Measurements from ENCODE around the gene KIF19. TPM values are rescaled to one million over a fixed set of nuclear protein-coding genes. Genes with fewer than 3 reads are reported as not detected.

KIF19 gene
- total RNA-seq, 1 experiment from 2014 or later = not detected

DNA sequence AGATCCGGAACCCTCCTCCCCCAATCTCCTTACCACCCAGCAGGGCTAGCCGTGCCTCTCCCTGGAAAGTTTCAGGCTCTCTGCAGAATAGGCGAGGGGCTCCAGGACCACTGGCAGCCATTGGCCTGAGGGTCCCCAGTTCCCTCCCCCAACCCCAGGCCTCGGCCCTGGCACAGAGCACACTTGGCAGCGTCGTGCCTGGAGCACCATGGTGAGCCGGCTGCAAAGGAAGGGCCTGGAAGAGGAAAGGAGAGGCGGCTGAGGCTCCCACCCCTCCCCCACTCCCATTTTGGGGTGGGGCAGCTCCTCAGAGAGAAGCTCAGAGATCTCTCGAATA is 36.0 kb downstream of the KIF19 start:
- POLR2A ChIA-PET = no interaction called here
- no peak for DNase-seq (ENCODE audit: low read depth, low spot score)
- intact Hi-C loops (cut with micrococcal nuclease; ENCODE audit: unreplicated experiment) (no loop called here), in situ Hi-C loops (cut with HindIII; ENCODE audit: low pct_unique_long_range_greater_than_20kb, low sequenced_read_pairs) (no loop called here)
- BruUV-seq (replicated peaks) = no TSS peak
- TF ChIP-seq, protein P1, sequence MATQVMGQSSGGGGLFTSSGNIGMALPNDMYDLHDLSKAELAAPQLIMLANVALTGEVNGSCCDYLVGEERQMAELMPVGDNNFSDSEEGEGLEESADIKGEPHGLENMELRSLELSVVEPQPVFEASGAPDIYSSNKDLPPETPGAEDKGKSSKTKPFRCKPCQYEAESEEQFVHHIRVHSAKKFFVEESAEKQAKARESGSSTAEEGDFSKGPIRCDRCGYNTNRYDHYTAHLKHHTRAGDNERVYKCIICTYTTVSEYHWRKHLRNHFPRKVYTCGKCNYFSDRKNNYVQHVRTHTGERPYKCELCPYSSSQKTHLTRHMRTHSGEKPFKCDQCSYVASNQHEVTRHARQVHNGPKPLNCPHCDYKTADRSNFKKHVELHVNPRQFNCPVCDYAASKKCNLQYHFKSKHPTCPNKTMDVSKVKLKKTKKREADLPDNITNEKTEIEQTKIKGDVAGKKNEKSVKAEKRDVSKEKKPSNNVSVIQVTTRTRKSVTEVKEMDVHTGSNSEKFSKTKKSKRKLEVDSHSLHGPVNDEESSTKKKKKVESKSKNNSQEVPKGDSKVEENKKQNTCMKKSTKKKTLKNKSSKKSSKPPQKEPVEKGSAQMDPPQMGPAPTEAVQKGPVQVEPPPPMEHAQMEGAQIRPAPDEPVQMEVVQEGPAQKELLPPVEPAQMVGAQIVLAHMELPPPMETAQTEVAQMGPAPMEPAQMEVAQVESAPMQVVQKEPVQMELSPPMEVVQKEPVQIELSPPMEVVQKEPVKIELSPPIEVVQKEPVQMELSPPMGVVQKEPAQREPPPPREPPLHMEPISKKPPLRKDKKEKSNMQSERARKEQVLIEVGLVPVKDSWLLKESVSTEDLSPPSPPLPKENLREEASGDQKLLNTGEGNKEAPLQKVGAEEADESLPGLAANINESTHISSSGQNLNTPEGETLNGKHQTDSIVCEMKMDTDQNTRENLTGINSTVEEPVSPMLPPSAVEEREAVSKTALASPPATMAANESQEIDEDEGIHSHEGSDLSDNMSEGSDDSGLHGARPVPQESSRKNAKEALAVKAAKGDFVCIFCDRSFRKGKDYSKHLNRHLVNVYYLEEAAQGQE (IDR thresholded peaks at IDR 0.05; ENCODE audit: insufficient read depth in 1 of 2, low read depth in 2 of 2, low read length in 1 of 2) = no peak
- TF ChIP-seq SIN3A (IDR thresholded peaks at IDR 0.05; ENCODE audit: borderline replicate concordance, insufficient read depth, low read depth, low read length) = no peak
- no peak for TF ChIP-seq TCF7L2 (IDR thresholded peaks at IDR 0.05; ENCODE audit: low read depth, low read length)
- no peak for TF ChIP-seq CTCF (IDR thresholded peaks at IDR 0.05)
- no peak for TF ChIP-seq POLR2AphosphoS5 (IDR thresholded peaks at IDR 0.05; ENCODE audit: low read depth, low read length)
- no peak for ATAC-seq
- CTCF ChIA-PET = interaction anchor here (0.6 to 1.9 kb wide), 3 partner anchors 56 to 96 kb away, joined by 4 to 9 read pairs (median 6); no protein-coding TSS in a partner anchor
- H3K27ac ChIP-seq (ENCODE audit: low read length) = no peak overlapping the region
- H3K36me3 ChIP-seq (ENCODE audit: control insufficient read depth, insufficient read depth, low read length) = no peaks in the 10 kb centered on the region
- H3K4me3 ChIP-seq (ENCODE audit: low read depth in 2 of 2, low read length in 2 of 2) = no peak overlapping the region
- H3K27me3 ChIP-seq (ENCODE audit: control insufficient read depth, insufficient read depth, low read length) = no peaks in the 10 kb centered on the region
- no peaks in the 10 kb centered on the region for H3K4me1 ChIP-seq (ENCODE audit: control insufficient read depth, insufficient read depth, low read length)
- H3K9me3 ChIP-seq (ENCODE audit: control insufficient read depth, insufficient read depth, low read depth, low read length) = no peaks in the 10 kb centered on the region

DNA sequence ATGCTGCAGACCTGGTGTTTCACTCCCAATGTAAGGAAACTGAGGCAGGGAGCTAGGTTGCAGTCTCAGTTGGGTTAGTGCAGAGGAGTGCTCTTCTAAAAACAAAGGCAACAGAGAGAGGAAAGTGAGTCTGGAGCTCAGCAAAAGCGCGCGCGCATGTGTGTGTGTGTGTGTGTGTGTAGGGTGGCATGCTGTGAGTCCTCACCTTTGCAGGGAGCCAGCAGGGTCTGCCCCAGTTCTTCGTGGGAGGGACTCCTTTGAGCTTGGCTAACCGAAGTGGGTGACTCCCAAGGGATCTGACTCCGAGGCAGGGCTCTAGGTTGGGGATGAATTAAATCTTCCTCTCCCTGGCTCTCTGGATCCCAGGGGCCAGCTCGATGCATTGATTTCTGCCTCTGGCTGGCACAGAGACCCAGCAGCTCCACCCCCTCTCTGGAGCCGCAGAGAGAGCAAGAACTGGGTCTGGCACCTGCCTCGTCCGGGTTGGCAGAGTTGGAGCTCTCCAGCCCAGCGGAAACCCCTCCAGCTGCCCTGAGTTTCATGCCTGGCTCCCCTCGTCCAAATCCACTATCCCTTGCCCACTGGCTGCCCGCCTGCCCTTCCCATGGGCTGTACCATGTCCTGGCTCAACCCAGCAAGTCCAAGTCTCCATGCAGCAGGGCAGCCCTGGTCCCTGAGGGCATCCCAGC is 36.9 kb downstream of the KIF19 start:
- intact Hi-C loops (cut with micrococcal nuclease; ENCODE audit: unreplicated experiment) = no loop called here
- TF ChIP-seq TCF7L2 (IDR thresholded peaks at IDR 0.05; ENCODE audit: low read depth, low read length) (no peak), CTCF (IDR thresholded peaks at IDR 0.05) (no peak), SIN3A (IDR thresholded peaks at IDR 0.05; ENCODE audit: borderline replicate concordance, insufficient read depth, low read depth, low read length) (no peak), POLR2AphosphoS5 (IDR thresholded peaks at IDR 0.05; ENCODE audit: low read depth, low read length) (no peak)
- TF ChIP-seq, protein P1 (IDR thresholded peaks at IDR 0.05; ENCODE audit: insufficient read depth in 1 of 2, low read depth in 2 of 2, low read length in 1 of 2) = no peak
- H3K9me3 ChIP-seq (ENCODE audit: control insufficient read depth, insufficient read depth, low read depth, low read length) = no peaks in the 10 kb centered on the region
- H3K27ac ChIP-seq (ENCODE audit: low read length) = no peak overlapping the region
- no peak overlapping the region for H3K4me3 ChIP-seq (ENCODE audit: low read depth in 2 of 2, low read length in 2 of 2)
- no peaks in the 10 kb centered on the region for H3K27me3 ChIP-seq (ENCODE audit: control insufficient read depth, insufficient read depth, low read length)
- no peak for DNase-seq (ENCODE audit: low read depth, low spot score)
- ATAC-seq = no peak
- POLR2A ChIA-PET = no interaction called here
- no peaks in the 10 kb centered on the region for H3K36me3 ChIP-seq (ENCODE audit: control insufficient read depth, insufficient read depth, low read length)
- no TSS peak for BruUV-seq (replicated peaks)
- CTCF ChIA-PET = interaction anchor here (0.5 to 1.4 kb wide), 8 partner anchors 8 to 420 kb away, joined by 3 to 7 read pairs (median 4); no protein-coding TSS in a partner anchor
- no peaks in the 10 kb centered on the region for H3K4me1 ChIP-seq (ENCODE audit: control insufficient read depth, insufficient read depth, low read length)
- in situ Hi-C loops (cut with HindIII; ENCODE audit: low pct_unique_long_range_greater_than_20kb, low sequenced_read_pairs) = no loop called here
